CD4-positive, alpha-beta T cell treated with Interleukin-1 beta for 1 hour (primary cell): ENCODE measurements around the gene DAAM1.

Experiments
- DNase-seq, 2 donors: peaks; one replicate each; pipeline ENCODE4 v3.0.0-alpha.2; 2020 to 2022

DAAM1 gene

DNA sequence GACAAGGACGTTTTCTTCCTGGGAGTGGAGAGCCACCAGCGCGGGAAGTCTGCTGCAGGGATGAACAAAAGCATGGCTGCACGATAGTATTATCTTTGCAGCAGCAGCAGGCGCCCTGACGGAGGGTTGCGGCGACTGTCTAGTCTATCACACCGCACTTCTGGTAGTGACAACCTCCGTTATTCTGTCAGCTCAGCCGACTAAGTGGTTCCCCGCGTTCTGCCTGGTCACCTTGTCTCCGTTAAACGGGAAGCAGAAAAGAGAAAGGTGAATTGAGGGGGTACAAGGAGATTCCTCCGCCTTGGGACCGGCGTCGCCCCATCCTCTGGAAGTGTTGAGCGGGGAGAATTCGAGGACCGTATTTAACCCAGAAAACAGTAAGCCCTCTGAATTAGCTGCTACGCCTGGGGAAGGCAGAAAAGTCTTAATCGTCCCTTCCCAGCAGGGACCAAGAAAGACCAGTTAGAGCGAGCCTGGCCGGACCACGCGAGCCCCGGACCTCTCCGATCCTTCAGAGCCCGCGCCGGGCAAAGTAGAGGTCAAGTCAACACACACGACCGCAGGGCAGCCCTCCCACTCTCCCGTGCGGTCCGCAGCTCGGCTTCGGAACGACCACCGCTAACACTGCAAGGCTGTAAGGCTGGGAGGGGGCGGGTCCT lies 536 bp upstream of the DAAM1 start:
- peak; percentile 43 to 51 for DNase-seq

DNA sequence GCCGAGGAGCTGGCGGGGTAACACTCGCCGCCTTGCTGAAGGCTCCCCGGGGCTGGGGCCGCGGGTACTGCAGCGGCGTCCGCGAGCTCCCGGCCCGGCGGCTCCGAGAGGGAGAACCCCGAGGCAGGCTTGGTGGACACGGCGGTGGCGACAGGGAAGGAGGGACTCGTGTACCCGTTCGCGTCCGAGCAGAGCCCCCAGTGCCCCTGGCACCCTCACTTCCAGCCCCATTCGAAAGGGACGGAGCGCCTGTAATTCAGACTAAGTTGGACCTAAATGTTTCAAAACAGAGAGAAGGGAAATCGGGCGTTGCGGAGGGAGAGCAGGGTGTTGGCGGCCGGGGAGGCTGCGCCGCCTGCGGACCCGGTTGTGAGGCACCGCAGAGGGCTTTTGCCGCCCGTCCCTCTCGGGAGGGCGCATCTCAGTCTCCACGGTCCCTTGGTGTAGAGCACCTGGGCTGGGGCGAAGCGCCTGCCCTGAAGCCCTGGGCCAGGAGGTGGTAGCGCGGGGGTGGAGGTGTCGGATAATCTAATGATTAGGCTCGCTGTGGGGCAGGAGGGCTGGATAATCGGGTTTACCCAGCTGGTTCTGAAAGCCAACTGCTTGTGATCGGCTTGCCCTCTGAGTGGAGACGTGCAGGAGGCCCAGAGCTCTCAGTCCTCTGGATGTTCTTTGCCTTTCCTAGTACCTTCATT lies 771 bp downstream of the DAAM1 start:
- DNase-seq, result peak; percentile 15 to 28

DNA sequence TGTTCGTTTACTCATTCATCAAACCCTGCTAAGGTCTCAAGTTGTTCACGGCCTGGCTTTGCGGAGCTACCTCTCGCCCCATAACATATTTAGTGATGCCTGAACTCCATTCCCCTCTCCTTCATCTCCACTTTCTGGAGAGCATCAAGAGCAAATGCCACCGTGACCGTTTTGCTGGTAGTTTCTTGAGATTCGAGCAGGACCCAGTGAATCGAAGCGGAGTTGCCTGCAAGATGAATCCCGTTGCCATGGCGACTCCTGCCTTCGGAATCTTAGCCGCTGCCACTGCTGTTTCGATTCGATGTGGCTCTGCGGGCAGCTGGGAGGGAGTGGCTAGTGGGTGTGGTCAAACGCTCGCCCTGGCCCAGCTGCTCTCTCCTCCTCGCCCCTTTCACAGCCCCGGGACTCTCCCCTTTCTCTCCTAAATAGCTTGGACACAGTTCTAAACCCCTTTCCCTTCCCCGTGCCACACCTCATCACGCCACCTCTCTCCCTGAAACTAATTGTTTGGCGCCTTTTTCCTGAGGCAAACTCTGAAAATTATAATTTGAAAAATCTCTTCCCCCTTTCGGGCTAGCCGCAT lies 1.4 kb downstream of the DAAM1 start:
- DNase-seq, result peak; percentile 83 to 85

DNA sequence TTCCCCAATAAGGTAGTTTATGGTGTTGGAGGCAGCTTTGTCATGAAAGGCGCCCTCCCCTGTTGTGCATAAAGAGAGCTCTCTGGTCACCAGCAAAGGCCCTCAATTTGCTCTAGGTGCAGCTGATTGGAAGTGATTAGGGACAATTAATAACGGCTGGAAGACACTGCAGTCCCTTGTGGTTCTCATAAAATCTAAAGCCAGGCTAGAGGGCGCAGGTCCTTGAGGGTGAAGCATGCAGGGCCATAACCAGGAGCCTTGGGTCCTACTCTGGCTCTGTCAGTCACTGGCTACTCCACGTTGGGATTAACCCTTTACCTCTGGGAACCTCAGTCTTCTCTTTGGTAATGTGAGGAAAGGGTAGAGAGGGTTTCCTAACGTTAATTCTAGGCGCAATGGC lies 1.9 kb downstream of the DAAM1 start:
- DNase-seq, result no peak

DNA sequence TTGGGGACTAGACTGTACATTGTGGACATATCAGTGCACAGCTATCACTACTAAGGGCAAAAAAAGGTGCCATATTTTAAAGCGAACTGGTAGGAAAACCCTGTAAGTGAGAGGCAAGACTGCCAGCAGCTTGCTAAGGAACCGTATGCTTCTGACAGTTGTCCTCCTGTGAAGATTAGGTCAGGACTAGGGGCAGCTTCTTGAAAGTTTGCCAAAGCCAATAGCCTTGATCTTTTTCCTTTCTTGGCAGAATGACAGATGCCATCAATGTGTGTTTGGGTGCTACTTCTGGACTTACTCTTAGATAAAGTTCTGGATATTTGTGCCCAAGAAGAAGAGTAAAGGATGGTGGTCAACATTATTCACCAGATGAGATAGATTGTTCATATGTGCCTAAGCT lies 7.4 kb downstream of the DAAM1 start:
- DNase-seq, result no peak

DNA sequence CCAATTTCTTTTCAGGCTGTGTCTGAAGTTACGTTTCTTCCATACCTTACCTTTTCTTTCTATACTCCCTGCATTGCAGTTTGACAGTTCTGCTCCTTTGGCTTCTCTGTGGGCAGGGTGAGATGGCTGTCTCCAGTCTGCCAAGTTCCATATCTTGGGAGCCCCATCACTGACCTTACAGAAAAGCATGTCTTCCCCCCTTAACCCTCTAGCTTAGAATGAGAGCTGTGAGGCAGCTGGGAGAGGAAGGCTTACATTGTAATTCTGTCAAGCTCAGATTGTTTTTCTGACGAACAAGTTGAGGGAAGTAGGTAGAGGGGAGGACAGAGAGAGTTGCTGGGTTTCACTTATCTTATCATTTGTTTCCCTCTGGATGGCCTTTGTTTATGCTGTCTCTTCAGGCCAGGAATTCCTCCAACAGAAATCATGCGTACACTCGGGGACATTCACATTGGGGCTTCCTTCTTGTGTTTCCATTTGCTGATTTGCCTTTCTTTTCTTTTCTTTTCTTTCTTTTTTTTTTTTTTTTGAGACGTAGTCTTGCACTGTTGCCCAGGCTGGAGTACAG lies 9.3 kb downstream of the DAAM1 start:
- DNase-seq, result no peak

DNA sequence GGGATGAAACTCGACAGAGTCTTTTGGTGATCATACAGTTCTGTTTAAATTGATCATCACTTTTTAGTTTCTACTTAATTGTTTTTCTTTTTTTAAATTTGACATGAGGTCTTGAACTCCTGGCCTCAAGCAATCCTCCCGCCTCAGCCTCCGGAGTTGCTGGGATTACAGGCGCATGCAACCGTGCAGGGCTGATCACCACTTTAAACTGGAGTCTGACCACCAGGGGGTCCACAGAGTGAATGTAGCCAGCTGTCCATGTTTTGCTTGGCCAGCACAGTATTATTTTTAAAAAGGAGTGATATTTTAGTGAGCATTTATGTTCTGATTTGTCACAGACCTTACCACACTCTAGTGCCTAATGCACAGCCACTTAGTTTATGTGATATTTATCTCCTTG lies 10.7 kb downstream of the DAAM1 start:
- no peak for DNase-seq

DNA sequence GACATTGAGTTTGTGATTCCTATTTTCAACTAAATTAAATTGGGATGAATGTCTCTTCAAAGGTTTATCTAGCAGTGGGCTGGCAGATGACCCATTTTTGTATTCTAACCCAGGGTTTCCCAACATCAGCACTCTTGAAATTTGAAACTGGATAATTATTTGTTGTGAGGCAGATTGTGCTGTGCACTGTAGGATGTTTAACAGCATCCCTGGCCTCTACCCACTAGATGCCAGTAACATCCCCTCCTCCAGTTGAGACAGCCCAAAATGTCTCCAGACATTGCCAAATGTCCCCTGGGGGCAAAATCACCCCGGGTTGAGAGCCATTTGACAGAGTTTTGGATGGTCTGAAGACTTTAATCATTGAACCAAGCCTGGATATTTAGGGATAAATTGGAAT lies 11.1 kb downstream of the DAAM1 start:
- no peak for DNase-seq

DNA sequence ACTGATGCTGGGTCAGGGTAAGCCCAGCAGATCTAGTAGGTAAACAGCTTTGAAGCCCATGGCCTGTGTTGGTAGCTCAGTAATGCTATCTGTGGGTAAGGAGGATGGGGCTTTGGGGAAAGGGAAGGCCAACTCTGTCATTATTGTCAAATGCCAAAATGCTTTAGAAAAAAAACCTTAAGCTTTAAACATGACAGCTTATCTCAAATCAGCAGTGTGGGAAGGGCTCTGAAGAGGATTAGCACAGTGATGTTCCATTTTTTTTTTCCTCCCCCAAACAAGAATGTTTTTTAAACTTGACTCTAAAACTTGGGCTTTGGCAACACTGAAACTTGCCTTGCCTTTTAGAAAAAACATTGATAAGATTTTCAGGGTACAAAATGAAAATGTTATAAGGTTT lies 11.7 kb downstream of the DAAM1 start:
- no peak for DNase-seq

DNA sequence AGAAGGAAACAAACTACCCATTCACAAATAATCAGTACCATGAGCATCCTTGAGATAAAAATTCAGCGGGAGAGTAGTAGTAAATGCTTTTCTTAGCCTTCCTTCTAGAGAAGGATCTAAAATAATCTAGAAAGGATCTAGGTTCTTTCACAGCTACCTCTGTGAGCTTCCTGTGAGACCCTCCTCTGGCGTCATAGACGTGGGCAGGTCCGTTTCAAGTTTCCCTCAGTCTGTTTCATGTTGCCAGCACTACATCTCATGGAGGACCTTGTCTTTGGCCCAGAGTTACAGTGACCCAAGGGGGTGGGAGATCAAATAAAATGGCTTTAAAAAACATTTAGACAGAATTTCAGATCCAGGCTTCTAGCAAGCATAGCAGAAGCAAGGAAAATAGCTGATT lies 13.6 kb downstream of the DAAM1 start:
- DNase-seq, result peak; percentile 6 to 15

DNA sequence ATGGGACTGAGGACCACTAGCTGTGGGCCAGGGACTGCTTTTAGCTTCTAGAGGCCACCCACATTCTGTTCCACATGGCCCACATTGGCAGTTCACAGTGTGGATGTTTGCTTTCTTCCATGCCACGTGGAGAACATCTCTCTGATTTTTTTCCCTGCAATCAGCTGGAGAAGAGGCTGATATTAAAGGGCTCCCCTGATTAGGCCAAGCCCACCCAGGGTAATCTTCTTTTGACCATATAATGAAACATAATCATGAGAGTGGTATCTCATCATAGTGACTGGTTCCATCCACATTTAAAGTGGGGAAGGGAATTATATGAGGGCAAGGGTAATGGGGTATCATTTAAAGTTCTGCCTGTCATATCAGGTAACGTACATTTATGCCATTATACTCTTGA lies 15.8 kb downstream of the DAAM1 start:
- no peak for DNase-seq

DNA sequence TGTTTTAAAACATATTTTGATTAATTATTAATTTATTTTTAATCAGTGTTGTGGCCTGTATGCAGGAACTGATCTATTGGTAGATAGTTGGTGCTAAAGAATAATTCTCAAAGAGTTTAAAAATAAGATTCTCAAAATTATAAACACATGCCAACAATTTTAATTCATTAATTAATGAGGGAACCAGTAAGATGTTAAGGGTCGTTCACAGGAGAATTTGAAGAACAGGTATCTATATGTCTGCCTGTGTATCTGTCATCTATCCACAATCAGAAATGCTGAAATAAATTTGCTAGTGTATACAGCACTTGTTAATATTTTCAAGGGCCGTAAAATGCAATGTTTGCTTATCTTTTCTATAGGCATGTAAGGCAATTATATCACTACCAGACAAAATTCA lies 18.4 kb downstream of the DAAM1 start:
- DNase-seq, result no peak

DNA sequence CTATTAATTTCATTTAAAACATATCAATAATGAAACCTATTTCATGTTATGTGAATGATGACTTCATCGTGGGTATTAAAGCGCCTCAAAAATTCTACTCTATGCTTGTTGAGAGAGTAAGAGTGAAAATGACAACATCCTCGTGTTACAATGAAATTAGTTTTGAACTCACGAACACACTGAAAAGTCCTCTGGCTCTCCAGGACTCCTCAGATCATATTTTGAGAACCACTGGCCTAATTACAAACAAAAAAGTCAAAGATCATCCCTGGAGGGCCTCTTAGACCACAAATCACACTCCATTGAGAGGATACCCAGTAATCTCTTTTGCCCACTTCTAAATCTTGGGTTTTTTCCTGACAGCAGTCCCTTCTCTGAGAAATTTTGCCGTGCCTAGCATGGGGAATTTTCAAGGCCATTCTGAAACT lies 19.1 kb downstream of the DAAM1 start:
- no peak for DNase-seq

DNA sequence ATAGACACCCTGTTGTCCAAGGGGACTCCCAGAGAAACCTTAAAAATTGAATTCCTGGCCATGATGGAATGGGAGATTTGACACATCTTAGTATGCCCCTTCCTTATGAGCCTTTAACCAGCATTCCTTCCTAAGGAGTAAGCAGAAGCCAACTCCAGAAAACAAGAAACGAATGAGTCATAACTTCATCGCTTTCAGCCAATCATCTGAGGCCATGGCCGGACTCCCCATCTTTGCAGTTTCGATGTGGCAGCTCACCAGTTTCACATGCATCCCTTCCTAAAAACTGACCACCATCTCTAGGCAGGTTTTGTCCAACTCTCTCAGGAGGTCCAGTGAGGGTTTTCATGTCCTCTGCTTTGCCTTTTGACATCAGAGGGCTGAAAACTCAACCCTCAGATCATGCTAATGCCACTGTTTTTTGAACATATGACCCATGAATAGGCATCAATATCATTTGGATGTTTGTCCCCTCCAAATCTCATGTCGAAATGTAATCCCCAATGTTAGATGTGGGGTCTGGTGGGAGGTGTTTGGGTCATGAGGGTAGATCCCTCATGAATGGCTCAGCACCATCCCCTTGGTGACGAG lies 19.9 kb downstream of the DAAM1 start:
- no peak for DNase-seq

DNA sequence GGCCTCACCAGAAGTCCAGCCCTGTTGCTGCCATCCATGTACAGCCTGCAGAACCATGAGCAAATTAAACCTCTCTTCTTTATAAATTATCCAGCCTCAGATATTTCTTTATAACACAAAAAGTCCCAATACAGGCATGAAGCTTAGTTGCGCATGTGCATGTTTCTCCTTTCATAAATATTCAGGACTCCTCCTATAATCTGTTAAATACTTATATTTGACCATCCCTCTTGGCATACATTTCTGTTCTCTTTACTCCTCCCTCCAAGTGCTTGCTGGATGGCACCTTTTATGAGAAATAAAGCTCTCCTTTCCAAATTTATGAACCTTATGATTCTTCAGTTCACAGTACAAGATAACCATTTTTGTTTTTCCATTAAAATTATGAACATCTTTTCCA lies 20.5 kb downstream of the DAAM1 start:
- no peak for DNase-seq

DNA sequence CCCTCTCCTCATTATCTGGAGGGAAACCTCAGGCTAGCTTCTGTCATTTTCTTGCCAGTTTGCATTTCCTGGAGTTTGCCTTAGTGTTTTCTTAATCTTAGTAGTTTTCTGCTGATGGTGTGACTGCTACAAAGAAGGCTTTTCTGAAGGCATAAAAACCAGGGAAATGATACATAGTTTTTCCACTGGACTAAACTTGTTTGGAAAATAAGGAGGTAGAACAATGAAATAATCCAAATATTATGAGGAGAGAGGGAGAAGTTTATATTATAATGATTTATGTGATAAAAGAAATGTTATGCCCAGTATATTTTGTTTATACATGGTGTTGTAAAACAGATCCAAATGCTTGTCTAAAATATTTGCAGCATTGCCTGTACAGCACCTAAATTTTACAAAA lies 22.2 kb downstream of the DAAM1 start:
- no peak for DNase-seq

DNA sequence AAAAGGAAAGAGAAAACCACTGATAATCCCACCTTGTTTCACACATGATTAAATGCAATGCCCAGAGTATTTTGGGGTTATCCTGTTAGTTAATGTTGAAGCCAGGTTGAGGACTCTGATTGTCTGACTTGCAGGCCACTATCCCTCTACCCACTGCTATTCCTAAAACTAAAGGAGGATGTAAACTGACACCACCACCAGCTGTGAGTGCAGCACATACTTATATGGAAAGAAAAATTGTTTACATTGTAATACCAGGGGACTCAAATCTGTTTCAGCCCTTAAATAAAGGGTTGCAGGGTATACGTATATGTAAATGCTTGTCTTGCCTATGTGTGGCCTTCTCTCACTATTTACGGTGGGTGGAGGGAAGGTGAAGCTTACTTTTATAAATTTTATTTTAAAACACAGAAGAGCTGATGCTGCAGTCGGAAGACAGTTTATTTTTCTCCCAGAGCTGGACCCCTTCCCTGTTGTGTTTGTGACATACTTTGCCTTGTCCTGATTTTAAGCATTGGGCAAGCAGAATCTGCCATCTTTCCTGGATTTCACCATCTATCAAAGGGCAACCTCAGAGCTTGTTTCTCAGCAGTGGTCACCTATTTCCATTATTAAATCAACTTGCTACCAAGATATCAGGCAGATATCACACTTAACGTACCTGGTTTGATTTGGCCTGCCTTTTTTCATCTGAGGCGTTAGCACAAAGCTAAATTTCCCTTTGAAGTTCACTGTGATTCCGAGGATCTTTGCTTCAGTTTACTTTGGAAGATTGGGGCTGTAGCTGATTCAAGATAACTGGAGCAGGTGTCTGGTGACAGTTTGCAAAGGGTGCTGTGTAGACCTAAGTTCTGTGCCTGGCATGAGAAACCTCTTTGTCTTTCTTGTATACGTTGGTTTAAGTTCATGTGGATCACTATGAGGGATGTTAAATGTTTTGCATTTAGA lies 25.2 kb downstream of the DAAM1 start:
- no peak for DNase-seq

DNA sequence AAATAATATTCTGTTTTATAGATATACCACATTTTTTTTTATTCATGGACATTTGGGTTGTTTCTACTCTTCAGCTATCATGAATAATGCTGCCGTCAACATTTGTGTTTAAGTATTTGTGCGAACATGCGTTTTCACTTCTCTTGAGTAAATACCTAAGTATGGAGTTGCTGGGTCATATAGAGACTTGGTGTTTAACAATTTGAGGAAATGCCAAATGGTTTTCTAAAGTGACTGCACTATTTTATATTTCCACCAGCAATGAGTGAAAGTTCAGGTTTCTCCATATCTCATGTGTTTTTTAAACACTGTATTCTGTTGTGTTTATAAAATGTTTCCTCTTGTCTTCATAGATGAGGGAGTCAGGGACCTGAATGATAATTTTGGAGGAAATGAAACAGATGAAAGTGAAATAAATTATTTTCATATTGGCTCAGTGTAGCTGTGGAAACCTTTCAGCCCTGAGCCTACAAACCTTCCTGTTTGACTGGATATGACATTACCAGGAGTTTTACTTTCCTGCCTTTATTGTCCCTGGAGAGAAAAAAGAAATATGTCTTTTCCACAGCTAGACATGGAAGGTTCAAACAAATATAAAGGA lies 26.3 kb downstream of the DAAM1 start:
- DNase-seq, result no peak

DNA sequence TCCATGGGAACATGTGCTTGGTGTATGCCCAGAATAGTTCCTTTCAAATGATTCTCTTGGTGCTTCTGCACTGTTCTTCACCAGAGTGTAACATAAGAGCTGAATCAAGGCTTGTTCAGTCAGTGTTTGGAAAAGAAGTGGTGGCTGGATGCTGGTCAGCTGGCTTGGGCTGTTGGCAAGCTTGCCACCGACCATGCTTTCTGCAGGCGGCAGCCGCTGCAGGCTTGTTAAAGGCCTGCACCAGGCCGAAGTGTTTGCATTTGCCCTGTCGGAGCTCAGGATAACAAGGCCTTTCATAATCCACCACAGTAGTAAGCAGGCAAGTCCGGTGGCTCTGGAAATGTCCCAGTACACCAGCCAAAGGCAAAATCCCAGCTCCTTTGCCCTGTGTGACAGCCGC lies 26.9 kb downstream of the DAAM1 start:
- no peak for DNase-seq

DNA sequence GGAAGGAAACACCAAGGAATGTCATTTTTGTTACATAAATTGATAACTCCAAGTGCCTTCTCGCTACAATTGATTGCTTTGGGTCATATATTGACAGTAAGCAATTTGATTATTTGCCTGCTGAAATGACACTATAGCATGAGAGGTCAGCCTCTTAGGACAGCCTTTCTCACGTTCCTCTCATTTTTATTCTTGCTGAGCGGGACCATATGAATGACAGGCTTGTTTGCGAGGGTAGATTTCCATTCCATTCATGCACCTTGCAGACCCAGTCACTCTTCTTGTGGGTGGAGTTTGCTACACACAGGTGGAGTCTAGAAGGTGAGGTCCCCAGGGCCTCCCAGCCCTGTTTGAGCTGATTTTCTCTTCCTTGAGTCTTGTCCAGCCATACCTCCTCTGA lies 27.3 kb downstream of the DAAM1 start:
- no peak for DNase-seq

DNA sequence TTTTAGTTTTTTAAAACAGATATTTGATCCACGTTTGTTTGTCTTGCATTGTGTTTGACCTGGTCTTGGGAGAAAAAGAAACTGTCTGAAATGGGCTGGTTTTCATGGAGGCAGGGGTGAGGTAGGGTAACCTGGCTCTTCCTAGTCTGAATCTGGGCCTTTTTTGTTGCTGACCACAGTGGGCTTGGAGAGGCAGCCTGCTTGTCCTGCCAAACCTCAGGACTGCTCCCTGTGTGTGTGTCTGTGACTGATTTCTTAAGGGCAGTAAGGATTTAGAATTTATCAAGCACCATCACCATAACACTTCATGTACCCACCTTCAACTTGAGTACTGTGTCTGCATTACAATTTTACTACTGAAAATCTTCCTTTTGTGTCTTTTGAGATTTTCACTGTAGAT lies 28.5 kb downstream of the DAAM1 start:
- DNase-seq, result no peak

DNA sequence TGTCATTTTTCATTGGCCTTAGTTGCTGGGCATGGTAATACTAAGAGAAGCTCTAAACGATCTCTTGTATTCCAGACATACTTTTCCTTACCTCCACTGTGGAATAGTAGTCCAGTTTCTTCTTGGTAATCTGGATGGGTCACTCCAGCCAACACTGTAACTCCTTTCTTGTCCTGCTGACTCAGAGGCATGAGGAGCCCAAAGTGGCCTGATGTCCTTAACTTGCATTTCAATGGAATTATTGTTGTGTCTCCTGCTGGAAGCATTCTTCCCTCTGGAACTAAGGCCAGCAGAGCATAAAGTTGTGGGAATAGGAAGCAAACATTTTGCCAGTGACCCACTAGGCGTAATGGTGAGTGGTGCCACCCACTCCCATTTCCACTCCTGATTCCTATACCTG lies 33.1 kb downstream of the DAAM1 start:
- DNase-seq, result no peak
